ENCODE results near the gene ATXN2.
A peak's percentile ranks its signal among the peaks of the same experiment; 100 is the strongest.
"Not testable (repeated sequence)": the region's sequence is repeated elsewhere in the genome, so short reads cannot be mapped to it uniquely, and the experiment has no call there.

ATXN2 gene

GRCh38 chr12:111600205-111600642 is 1.1 kb upstream of the ATXN2 start:
- no peak for DNase-seq

- peak; percentile 79 for DNase-seq
Measured at GRCh38 chr12:111599453-111600204, 514 bp upstream of the ATXN2 start.

GRCh38 chr12:111597831-111598636 is 1.1 kb downstream of the ATXN2 start:
- peak; percentile 10 for DNase-seq

GRCh38 chr12:111596985-111597830 is 1.9 kb downstream of the ATXN2 start:
- DNase-seq = peak; percentile 9

- DNase-seq = not testable (repeated sequence)
Measured at GRCh38 chr12:111595341-111595835, 3.7 kb downstream of the ATXN2 start.

GRCh38 chr12:111591399-111592010 is 7.6 kb downstream of the ATXN2 start:
- DNase-seq = not testable (repeated sequence)

GRCh38 chr12:111590552-111590951 is 8.6 kb downstream of the ATXN2 start:
- no peak for DNase-seq

- DNase-seq = no peak
Measured at GRCh38 chr12:111589601-111590000, 9.5 kb downstream of the ATXN2 start.

GRCh38 chr12:111588010-111588409 is 11.1 kb downstream of the ATXN2 start:
- DNase-seq = no peak

GRCh38 chr12:111586986-111587385 is 12.1 kb downstream of the ATXN2 start:
- DNase-seq = no peak

GRCh38 chr12:111585690-111586089 is 13.4 kb downstream of the ATXN2 start:
- no peak for DNase-seq

GRCh38 chr12:111584959-111585358 is 14.2 kb downstream of the ATXN2 start:
- no peak for DNase-seq

GRCh38 chr12:111583506-111583905 is 15.6 kb downstream of the ATXN2 start:
- not testable (repeated sequence) for DNase-seq

GRCh38 chr12:111582133-111582747 is 16.9 kb downstream of the ATXN2 start:
- DNase-seq = no peak

GRCh38 chr12:111581434-111582132 is 17.5 kb downstream of the ATXN2 start:
- DNase-seq = no peak

GRCh38 chr12:111580737-111581136 is 18.4 kb downstream of the ATXN2 start:
- no peak for DNase-seq

- no peak for DNase-seq
Measured at GRCh38 chr12:111580119-111580425, 19.0 kb downstream of the ATXN2 start.

GRCh38 chr12:111578971-111579340 is 20.2 kb downstream of the ATXN2 start:
- DNase-seq = no peak

GRCh38 chr12:111578276-111578970 is 20.7 kb downstream of the ATXN2 start:
- DNase-seq = no peak

- DNase-seq = no peak
Measured at GRCh38 chr12:111574797-111575443, 24.2 kb downstream of the ATXN2 start.
